ENCODE measurements around the gene ZNF236.

- TF ChIP-seq CTCF (IDR thresholded peaks at IDR 0.05), result no peak
- no peak for TF ChIP-seq POLR2AphosphoS5 (IDR thresholded peaks at IDR 0.05)
- TF ChIP-seq POLR2A (IDR thresholded peaks at IDR 0.05), result no peak
These were observed 155.4 kb downstream of the ZNF236 start for GRCh38 chr18:76977684-76978232.

All from sigmoid colon (tissue), 4 donors.